A673 (cell line): ENCODE results near the gene PLPP1. TPM values are rescaled to one million over a fixed set of nuclear protein-coding genes. Genes with fewer than 3 reads are reported as not detected.

Source experiments
- BruUV-seq: library from RNA; stranded (reverse); fragments of 400-500 nt; replicated peaks from 2 replicates; lab custom pipeline; 2021; lab: Mats Ljungman, UMichigan
- CTCF ChIA-PET: fragments of 300-600 bp; sonication (Branson Sonifier 250); formaldehyde crosslinking; loops from one replicate; lab custom pipeline; 2022; ENCODE audit warnings: antibody characterized with exemption; lab: Charles Lee
- POLR2A ChIA-PET: fragments of 300-600 bp; sonication (Branson Sonifier 250); formaldehyde crosslinking; loops from one replicate; lab custom pipeline; 2022; ENCODE audit warnings: antibody characterized with exemption; ENCODE audit not compliant: low non-redundant PET; lab: Charles Lee
- DNase-seq: peaks from one replicate; pipeline ENCODE4 v3.0.0-alpha.2; 2015; ENCODE audit warnings: low spot score
- H3K27ac ChIP-seq: fragments of 200-600 bp; sonication (generic); 2 replicates; pipeline ENCODE4 v1.5.1; 2016; ENCODE audit warnings: mixed run types, low read depth, mild to moderate bottlenecking, mixed read lengths, antibody characterized with exemption, low read length; ENCODE audit not compliant: poor library complexity, severe bottlenecking
- H3K27me3 ChIP-seq: fragments of 200-600 bp; sonication (generic); replicated peaks from 2 replicates; pipeline ENCODE4 v1.6.1; 2017; ENCODE audit warnings: mixed run types, low read depth, mild to moderate bottlenecking, mixed read lengths, antibody characterized with exemption, low read length; ENCODE audit not compliant: insufficient read depth, poor library complexity
- H3K36me3 ChIP-seq: fragments of 200-600 bp; sonication (generic); 2 replicates; pipeline ENCODE4 v1.6.1; 2016; ENCODE audit warnings: mixed run types, mild to moderate bottlenecking, mixed read lengths, antibody characterized with exemption, low read length; ENCODE audit not compliant: insufficient read depth, poor library complexity, severe bottlenecking
- H3K4me1 ChIP-seq: fragments of 200-600 bp; sonication (generic); 2 replicates; pipeline ENCODE4 v1.6.1; 2017; ENCODE audit warnings: mixed run types, mild to moderate bottlenecking, mixed read lengths, antibody characterized with exemption, low read length; ENCODE audit not compliant: insufficient read depth, poor library complexity, severe bottlenecking
- H3K4me3 ChIP-seq: fragments of 200-600 bp; sonication (generic); 2 replicates; pipeline ENCODE4 v1.5.1; 2016; ENCODE audit warnings: low read depth, mixed run types, mild to moderate bottlenecking, mixed read lengths, low read length; ENCODE audit not compliant: poor library complexity, severe bottlenecking
- H3K9me3 ChIP-seq: fragments of 200-600 bp; sonication (generic); 2 replicates; pipeline ENCODE4 v1.6.1; 2016; ENCODE audit warnings: mixed run types, low read depth, mild to moderate bottlenecking, mixed read lengths, antibody characterized with exemption, low read length; ENCODE audit not compliant: poor library complexity, severe bottlenecking
- EZH2 ChIP-seq: fragments of 200-600 bp; sonication (generic); IDR thresholded peaks from 2 replicates; pipeline ENCODE4 v1.6.1; 2017; ENCODE audit warnings: borderline replicate concordance, low read depth, mild to moderate bottlenecking, mixed read lengths, antibody characterized with exemption, low read length; ENCODE audit not compliant: poor library complexity, severe bottlenecking
- intact Hi-C: fragments of 100-400 bp; cut with micrococcal nuclease; formaldehyde crosslinking; loops from one replicate; pipeline ENCODE4 v1.10.0; 2022; ENCODE audit not compliant: unreplicated experiment
- total RNA-seq: library from RNA; stranded (reverse); gene quantifications from 2 replicates; pipeline ENCODE4 v1.2.3, GENCODE V29; 2021
- TF ChIP-seq, protein P1 (sequence below): fragments of 300-800, 200-600 bp; sonication (generic); conservative IDR thresholded peaks from 2 replicates; pipeline ENCODE4 v1.5.1; 2017; ENCODE audit warnings: low read depth, mild to moderate bottlenecking, antibody characterized with exemption, low read length, moderate library complexity, mixed read lengths

Gene PLPP1
- total RNA-seq, 1 experiment from 2014 or later, result 6.7 TPM

DNA sequence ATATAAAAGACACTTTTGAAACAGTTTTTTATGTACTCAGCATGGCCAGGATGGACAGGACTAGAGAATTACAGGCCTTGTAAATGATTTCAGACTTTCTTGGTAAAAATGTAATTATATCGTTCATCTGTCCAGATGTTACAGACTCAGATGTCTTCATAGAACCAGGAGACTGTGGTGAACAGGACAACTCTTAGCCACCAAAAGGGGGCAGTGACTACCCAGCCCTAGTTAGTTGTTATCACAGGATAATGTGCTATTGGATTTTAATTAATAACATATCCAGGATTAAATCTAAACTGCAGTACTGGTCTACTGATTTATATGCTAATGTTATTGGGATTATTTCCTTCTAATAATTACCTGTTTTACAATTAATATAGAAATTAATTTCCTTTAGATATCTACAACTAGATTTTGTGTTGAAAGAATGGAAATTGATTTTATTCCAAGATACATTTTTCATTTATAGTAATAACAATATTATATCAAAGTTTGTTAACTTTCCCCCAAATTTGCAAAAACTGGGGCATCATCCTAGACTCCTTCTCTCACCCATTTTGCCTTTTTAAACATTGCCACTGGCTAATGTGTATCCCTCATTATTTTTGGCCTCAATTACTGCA lies 127.6 kb downstream of the PLPP1 start:
- Histone ChIP-seq H3K4me1 (no peaks in the 10 kb centered on the region), H3K27me3 (no peaks in the 10 kb centered on the region), H3K4me3 (no peak overlapping the region), H3K27ac (no peak overlapping the region), H3K36me3 (peaks cover 42% of the 10 kb centered on the region), H3K9me3 (no peaks in the 10 kb centered on the region)
- TF ChIP-seq, protein P1, sequence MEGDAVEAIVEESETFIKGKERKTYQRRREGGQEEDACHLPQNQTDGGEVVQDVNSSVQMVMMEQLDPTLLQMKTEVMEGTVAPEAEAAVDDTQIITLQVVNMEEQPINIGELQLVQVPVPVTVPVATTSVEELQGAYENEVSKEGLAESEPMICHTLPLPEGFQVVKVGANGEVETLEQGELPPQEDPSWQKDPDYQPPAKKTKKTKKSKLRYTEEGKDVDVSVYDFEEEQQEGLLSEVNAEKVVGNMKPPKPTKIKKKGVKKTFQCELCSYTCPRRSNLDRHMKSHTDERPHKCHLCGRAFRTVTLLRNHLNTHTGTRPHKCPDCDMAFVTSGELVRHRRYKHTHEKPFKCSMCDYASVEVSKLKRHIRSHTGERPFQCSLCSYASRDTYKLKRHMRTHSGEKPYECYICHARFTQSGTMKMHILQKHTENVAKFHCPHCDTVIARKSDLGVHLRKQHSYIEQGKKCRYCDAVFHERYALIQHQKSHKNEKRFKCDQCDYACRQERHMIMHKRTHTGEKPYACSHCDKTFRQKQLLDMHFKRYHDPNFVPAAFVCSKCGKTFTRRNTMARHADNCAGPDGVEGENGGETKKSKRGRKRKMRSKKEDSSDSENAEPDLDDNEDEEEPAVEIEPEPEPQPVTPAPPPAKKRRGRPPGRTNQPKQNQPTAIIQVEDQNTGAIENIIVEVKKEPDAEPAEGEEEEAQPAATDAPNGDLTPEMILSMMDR, result peak; percentile 72
- TF ChIP-seq EZH2, result no peak
- no TSS peak for BruUV-seq
- intact Hi-C loops, result loop anchor here (2.0 kb wide), 1 partner anchor 286 kb away; no protein-coding TSS in a partner anchor
- DNase-seq, result peak; percentile 40
- ChIA-PET POLR2A (no interaction called here), CTCF (interaction anchor here (1.5 kb wide), 1 partner anchor 285 kb away, joined by 6 read pairs; no protein-coding TSS in a partner anchor)

DNA sequence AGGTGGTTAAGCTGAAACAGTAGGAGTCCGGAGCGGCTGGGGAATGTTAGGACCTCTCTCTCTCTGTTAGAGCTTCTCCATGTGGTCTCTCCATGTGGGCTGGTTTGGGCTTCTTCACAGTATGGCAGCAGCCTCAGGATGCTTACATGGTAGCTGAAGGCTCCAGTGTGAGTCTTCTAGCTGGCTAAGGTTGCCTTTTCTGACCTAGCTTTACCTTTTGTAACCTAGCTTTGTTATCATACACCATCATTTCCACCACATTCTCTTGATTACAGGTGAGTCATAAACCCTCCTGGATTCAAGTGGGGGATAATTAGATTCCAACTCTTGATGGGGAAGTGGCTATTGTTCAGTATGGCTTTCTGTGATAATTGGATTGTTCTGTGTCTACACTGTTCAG lies 128.5 kb downstream of the PLPP1 start:
- Histone ChIP-seq H3K4me1 (no peaks in the 10 kb centered on the region), H3K27ac (no peak overlapping the region), H3K36me3 (peaks cover 43% of the 10 kb centered on the region), H3K27me3 (no peaks in the 10 kb centered on the region), H3K4me3 (no peak overlapping the region), H3K9me3 (no peaks in the 10 kb centered on the region)
- no peak for DNase-seq
- no TSS peak for BruUV-seq
- ChIA-PET CTCF (interaction anchor here (0.5 to 1.5 kb wide), 2 partner anchors 286 to 1874 kb away, joined by 6 read pairs; no protein-coding TSS in a partner anchor), POLR2A (no interaction called here)
- TF ChIP-seq, protein P1, result no peak
- TF ChIP-seq EZH2, result no peak
- intact Hi-C loops, result loop anchor here (2.0 kb wide), 1 partner anchor 287 kb away; no protein-coding TSS in a partner anchor

DNA sequence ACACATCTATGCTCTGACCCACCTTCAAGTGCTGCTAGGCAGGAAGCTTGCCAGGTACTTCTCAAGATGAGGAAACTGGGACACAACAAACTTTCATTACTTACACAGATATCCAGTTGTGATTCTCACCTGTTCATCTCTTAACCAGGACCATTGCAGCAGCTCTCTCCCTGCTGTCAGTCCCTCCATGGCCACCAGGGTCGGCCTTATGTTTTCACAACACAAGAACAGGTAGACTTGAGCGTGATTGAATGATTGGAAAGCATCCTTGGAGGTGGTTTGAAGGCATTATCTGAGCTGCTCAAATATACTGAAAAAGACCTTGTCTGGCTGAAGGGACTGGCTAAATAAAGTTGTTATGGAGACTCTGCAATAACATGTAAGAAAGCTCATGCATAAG lies 132.6 kb downstream of the PLPP1 start:
- POLR2A ChIA-PET, result interaction anchor here (0.6 kb wide), 1 partner anchor 108 kb away, joined by 3 read pairs; no protein-coding TSS in a partner anchor
- TF ChIP-seq EZH2, result no peak
- TF ChIP-seq, protein P1, result peak; percentile 21; the same call in 1 of the 2 replicates
- Histone ChIP-seq H3K4me1 (no peaks in the 10 kb centered on the region), H3K27ac (no peak overlapping the region), H3K9me3 (no peaks in the 10 kb centered on the region), H3K36me3 (peaks cover 46% of the 10 kb centered on the region), H3K27me3 (no peaks in the 10 kb centered on the region), H3K4me3 (no peak overlapping the region)
- DNase-seq, result no peak
- intact Hi-C loops, result no loop called here
- CTCF ChIA-PET, result interaction anchor here (0.5 kb wide), 1 partner anchor 10 kb away, joined by 3 read pairs; no protein-coding TSS in a partner anchor
- BruUV-seq, result no TSS peak
